HEK293T (cell line): Measurements from ENCODE around the gene CAP2.
"Not testable (repeated sequence)": the region's sequence is repeated elsewhere in the genome, so short reads cannot be mapped to it uniquely, and the experiment has no call there.

Source experiments
- CTCF ChIA-PET: fragments of 350-600 bp; formaldehyde crosslinking; extraction: SDS; loops from one replicate; lab custom pipeline; 2021; ENCODE audit warnings: antibody characterized with exemption, inconsistent platforms; lab: Yijun Ruan, JAX
- POLR2A ChIA-PET: fragments of 350-600 bp; formaldehyde crosslinking; extraction: SDS; loops from one replicate; lab custom pipeline; 2020; ENCODE audit warnings: antibody characterized with exemption, inconsistent platforms; lab: Yijun Ruan, JAX
- DNase-seq: peaks from one replicate; pipeline ENCODE4 v3.0.0; 2012; ENCODE audit warnings: mixed read lengths; ENCODE audit errors: extremely low spot score
- ARNT ChIP-seq: fragments of 450-650 bp; IDR thresholded peaks from 2 replicates; pipeline ENCODE4 v1.6.1; 2017; ENCODE audit warnings: mild to moderate bottlenecking
- BHLHE40 ChIP-seq: fragments of 450-650 bp; IDR thresholded peaks from 2 replicates; pipeline ENCODE4 v1.6.1; 2016; ENCODE audit warnings: mild to moderate bottlenecking, moderate library complexity, borderline replicate concordance
- CTBP1 ChIP-seq: fragments of 450-650 bp; IDR thresholded peaks from 2 replicates; pipeline ENCODE4 v1.6.1; 2016; ENCODE audit warnings: borderline replicate concordance
- ELF4 ChIP-seq: fragments of 450-650 bp; IDR thresholded peaks from 2 replicates; pipeline ENCODE4 v1.6.1; 2017; ENCODE audit warnings: antibody characterized with exemption
- FOXA1 ChIP-seq: fragments of 450-650 bp; IDR thresholded peaks from 2 replicates; pipeline ENCODE4 v1.6.1; 2016; ENCODE audit warnings: mild to moderate bottlenecking
- FOXK2 ChIP-seq: fragments of 450-650 bp; IDR thresholded peaks from 2 replicates; pipeline ENCODE4 v1.6.1; 2016; ENCODE audit warnings: mild to moderate bottlenecking
- FOXM1 ChIP-seq: fragments of 450-650 bp; IDR thresholded peaks from 2 replicates; pipeline ENCODE4 v1.6.1; 2017; ENCODE audit warnings: mild to moderate bottlenecking, borderline replicate concordance
- HDGF ChIP-seq: fragments of 450-650 bp; IDR thresholded peaks from 2 replicates; pipeline ENCODE4 v1.6.1; 2017; ENCODE audit warnings: antibody characterized with exemption, borderline replicate concordance
- L3MBTL2 ChIP-seq: fragments of 450-650 bp; conservative IDR thresholded peaks from 2 replicates; pipeline ENCODE4 v1.6.1; 2016; ENCODE audit warnings: mild to moderate bottlenecking
- LEF1 ChIP-seq: fragments of 450-650 bp; IDR thresholded peaks from 2 replicates; pipeline ENCODE4 v1.6.1; 2017; ENCODE audit warnings: mild to moderate bottlenecking, borderline replicate concordance
- NFRKB ChIP-seq: fragments of 450-650 bp; IDR thresholded peaks from 2 replicates; pipeline ENCODE4 v1.6.1; 2016; ENCODE audit warnings: mild to moderate bottlenecking, moderate library complexity
- SP1 ChIP-seq: fragments of 450-650 bp; IDR thresholded peaks from 2 replicates; pipeline ENCODE4 v1.6.1; 2017
- SUZ12 ChIP-seq: fragments of 450-650 bp; IDR thresholded peaks from 2 replicates; pipeline ENCODE4 v1.6.1; 2016; ENCODE audit warnings: mild to moderate bottlenecking
- TARDBP ChIP-seq: fragments of 450-650 bp; IDR thresholded peaks from 2 replicates; pipeline ENCODE4 v1.6.1; 2016
- ZNF384 ChIP-seq: fragments of 450-650 bp; IDR thresholded peaks from 2 replicates; pipeline ENCODE4 v1.6.1; 2016
- TF ChIP-seq, protein P1 (sequence below): fragments of 450-650 bp; IDR thresholded peaks from 2 replicates; pipeline ENCODE4 v1.6.1; 2016

The CAP2 gene

DNA sequence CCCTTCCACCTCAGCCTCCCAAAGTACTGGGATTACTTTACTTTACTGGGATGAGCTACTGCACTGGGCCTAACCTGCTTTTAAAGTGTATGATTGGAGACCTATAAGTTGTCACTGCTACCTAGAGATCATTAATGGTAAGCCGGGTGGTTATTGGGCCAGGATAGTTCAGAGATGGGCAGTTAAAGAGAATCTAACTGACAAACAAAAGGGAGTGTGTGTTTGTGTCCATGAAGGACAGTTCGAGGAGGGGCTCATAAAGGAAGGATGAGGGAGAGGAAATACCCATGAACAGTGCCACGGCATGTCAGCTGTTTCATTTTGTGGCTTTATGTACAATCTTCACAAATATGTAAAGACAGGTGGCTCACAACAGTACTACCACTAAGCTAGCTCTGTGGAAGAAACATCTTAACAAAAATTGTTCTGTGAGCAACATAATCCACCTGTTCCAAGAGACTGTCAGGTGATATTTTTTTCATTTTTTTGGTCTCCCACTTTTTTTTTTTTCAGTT is 137.0 kb downstream of the CAP2 start:
- CTCF ChIA-PET, result no interaction called here
- POLR2A ChIA-PET, result no interaction called here
- TF ChIP-seq FOXK2 (no peak), SUZ12 (no peak), ZNF384 (no peak), LEF1 (no peak), L3MBTL2 (no peak), FOXM1 (no peak), ARNT (no peak)
- TF ChIP-seq, protein P1, sequence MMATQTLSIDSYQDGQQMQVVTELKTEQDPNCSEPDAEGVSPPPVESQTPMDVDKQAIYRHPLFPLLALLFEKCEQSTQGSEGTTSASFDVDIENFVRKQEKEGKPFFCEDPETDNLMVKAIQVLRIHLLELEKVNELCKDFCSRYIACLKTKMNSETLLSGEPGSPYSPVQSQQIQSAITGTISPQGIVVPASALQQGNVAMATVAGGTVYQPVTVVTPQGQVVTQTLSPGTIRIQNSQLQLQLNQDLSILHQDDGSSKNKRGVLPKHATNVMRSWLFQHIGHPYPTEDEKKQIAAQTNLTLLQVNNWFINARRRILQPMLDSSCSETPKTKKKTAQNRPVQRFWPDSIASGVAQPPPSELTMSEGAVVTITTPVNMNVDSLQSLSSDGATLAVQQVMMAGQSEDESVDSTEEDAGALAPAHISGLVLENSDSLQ, result no peak
- DNase-seq, result no peak

DNA sequence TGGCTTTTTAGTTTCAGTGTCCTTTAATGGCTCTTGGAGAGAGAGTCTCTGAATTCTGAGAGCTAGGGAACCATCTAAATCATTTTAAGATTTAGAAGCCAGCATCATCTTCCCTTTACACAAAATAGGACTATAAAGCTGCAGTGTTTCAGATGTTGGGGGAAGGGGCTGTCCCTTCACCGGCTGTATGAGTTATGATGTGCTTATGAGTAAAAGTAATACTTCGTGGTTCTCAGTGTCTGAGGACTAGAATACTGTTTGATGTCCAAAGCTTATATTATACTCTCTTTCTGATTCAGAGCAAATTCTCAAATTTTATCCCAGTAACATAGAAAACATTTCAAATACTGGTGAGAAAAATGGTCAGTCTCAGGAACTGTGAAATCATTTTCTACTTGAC is 143.2 kb downstream of the CAP2 start:
- DNase-seq, result no peak
- TF ChIP-seq FOXK2, result no peak
- no peak for TF ChIP-seq TARDBP
- no peak for TF ChIP-seq HDGF
- POLR2A ChIA-PET, result no interaction called here
- CTCF ChIA-PET, result no interaction called here

DNA sequence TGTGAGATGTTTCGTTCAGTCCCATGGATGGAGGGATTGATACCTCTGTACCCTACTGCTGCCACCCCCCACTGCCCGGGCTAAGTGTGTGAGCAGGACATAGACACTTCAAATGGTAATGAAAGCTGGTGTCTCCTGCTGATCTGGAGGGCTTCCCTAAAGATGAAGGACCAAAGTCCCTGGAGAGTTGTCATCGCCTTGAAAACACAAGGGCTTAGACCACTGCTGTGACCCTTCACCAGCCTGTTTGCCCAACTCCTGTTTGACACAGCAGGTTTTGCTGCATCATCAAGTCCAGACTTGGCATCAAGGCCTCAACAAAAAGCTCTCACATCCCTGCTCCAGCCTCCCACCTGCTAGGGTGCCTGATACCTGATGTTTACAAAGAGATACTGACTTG is 148.8 kb downstream of the CAP2 start:
- CTCF ChIA-PET, result no interaction called here
- no peak for TF ChIP-seq HDGF
- TF ChIP-seq SP1, result no peak
- no peak for TF ChIP-seq FOXM1
- TF ChIP-seq ELF4, result no peak
- no peak for TF ChIP-seq BHLHE40
- no peak for TF ChIP-seq ZNF384
- TF ChIP-seq CTBP1, result no peak
- TF ChIP-seq, protein P1, result no peak
- no peak for TF ChIP-seq FOXA1
- no peak for TF ChIP-seq FOXK2
- TF ChIP-seq TARDBP, result no peak
- TF ChIP-seq ARNT, result no peak
- no peak for TF ChIP-seq L3MBTL2
- no peak for TF ChIP-seq NFRKB
- TF ChIP-seq LEF1, result no peak
- no peak for TF ChIP-seq SUZ12
- POLR2A ChIA-PET, result no interaction called here
- no peak for DNase-seq

DNA sequence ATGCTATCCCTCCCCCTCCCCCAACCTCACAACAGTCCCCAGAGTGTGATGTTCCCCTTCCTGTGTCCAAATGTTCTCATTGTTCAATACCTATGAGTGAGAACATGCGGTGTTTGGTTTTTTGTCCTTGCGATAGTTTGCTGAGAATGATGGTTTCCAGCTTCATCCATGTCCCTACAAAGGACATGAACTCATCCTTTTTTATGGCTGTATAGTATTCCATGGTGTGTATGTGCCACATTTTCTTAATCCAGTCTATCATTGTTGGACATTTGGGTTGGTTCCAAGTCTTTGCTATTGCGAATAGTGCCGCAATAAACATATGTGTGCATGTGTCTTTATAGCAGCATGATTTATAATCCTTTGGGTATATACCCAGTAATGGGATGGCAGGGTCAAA is 152.3 kb downstream of the CAP2 start:
- CTCF ChIA-PET, POLR2A ChIA-PET, DNase-seq: not testable (repeated sequence)

DNA sequence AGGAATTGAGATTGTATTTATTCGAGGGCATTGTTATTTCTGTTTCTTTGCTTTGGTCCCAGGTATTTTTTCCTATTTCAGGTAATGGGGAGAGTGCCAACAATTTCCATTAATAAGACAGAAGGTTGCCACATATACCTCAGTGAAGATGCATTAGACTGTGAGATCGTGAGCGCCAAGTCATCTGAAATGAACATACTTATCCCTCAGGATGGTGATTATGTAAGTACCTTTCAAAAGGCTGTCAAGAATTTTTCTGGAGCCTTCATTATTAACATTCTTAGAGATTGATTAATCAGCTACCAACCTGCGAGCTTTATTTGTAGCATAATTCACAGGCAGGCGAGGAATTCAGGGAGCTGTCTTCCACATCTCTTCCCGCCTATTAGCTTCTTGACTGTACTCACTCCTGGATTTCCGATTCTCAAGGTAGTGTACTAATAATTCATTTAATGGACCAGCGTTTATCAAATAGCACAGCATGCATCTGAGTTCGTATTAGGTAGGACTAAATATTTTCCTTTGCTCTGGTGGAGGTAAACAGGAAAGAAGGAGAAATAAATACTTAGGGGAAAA is 158.1 kb downstream of the CAP2 start:
- ChIA-PET CTCF (no interaction called here), POLR2A (no interaction called here)
- TF ChIP-seq BHLHE40, result no peak
- no peak for TF ChIP-seq L3MBTL2
- TF ChIP-seq LEF1, result no peak
- no peak for TF ChIP-seq FOXK2
- TF ChIP-seq FOXA1, result no peak
- TF ChIP-seq, protein P1, result no peak
- no peak for TF ChIP-seq NFRKB
- TF ChIP-seq SP1, result no peak
- no peak for TF ChIP-seq SUZ12
- no peak for DNase-seq

DNA sequence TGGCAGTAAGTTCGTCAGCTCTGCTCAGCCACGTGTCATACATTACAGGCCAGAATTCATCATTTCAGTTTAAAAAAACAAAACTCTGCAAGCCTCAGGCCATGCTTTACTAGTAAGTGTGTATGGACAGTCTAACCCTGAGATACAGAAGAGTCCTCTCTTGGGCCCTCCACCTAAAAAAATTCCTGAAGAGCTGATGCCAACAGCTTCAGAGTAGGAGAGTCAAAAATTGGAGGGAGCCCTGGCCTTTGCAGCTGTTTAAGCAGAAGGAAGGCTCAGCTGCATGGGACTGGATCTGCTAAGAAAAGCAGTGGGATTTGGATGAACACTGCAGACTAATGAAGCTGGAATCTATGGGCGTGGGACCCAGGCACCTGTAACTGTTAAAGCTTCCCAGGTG is 159.5 kb downstream of the CAP2 start:
- POLR2A ChIA-PET, result no interaction called here
- DNase-seq, result no peak
- no peak for TF ChIP-seq ZNF384
- no peak for TF ChIP-seq ELF4
- TF ChIP-seq ARNT, result no peak
- TF ChIP-seq FOXM1, result no peak
- TF ChIP-seq TARDBP, result no peak
- TF ChIP-seq HDGF, result no peak
- no peak for TF ChIP-seq FOXA1
- TF ChIP-seq, protein P1, result no peak
- TF ChIP-seq LEF1, result no peak
- TF ChIP-seq L3MBTL2, result no peak
- no peak for TF ChIP-seq SUZ12
- TF ChIP-seq NFRKB, result no peak
- no peak for TF ChIP-seq BHLHE40
- CTCF ChIA-PET, result no interaction called here

DNA sequence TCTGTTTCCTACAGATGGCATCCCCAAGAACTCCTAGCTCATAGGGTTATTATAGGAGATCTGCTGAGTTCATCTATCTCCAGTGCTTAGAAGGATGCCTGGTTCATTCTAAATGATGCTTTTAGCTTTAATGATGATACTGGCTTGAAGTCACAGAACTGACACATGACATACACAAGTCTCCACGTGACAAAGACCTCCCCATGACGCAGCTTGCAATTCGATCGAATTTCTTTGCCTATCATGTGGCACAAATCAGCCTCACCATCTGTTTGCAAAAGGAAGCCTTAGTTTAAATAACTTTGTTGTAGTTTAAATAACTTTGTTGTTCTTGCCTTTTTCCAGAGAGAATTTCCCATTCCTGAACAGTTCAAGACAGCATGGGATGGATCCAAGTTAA is 162.6 kb downstream of the CAP2 start:
- DNase-seq, result no peak
- CTCF ChIA-PET, result interaction anchor here (0.7 kb wide), 1 partner anchor 355 kb away, joined by 3 read pairs; no protein-coding TSS in a partner anchor

More for the DNA sequence above, 162.6 kb downstream of the CAP2 start:
- TF ChIP-seq, protein P1, result no peak
- no peak for TF ChIP-seq FOXK2
- POLR2A ChIA-PET, result no interaction called here
